Activated naive CD8-positive, alpha-beta T cell treated with anti-CD3 and anti-CD28 coated beads, Interleukin-2, amount 50 U/mL, for 24 hours (primary cell): ENCODE data around the gene KDELR3.

Experiments used
- ATAC-seq: fragments of 150-1000 bp; cut with Tn5 transposase; one replicate; pipeline ENCODE4 v1.10.0; 2021
- DNase-seq: peaks from one replicate; pipeline ENCODE4 v3.0.0; 2021
- H3K27ac Mint-ChIP-seq: one replicate; pipeline ENCODE4 v1.8.0; 2021; ENCODE audit warnings: mild to moderate bottlenecking, mixed read lengths
- H3K27me3 Mint-ChIP-seq: one replicate; pipeline ENCODE4 v1.8.0; 2021; ENCODE audit warnings: mixed read lengths
- H3K36me3 Mint-ChIP-seq: one replicate; pipeline ENCODE4 v1.8.0; 2021; ENCODE audit warnings: low read depth, mixed read lengths
- H3K4me1 Mint-ChIP-seq: one replicate; pipeline ENCODE4 v1.8.0; 2021; ENCODE audit warnings: mixed read lengths
- H3K4me3 Mint-ChIP-seq: one replicate; pipeline ENCODE4 v1.8.0; 2021; ENCODE audit warnings: mild to moderate bottlenecking, moderate library complexity, mixed read lengths
- H3K9me3 Mint-ChIP-seq: one replicate; pipeline ENCODE4 v1.8.0; 2021; ENCODE audit warnings: mixed read lengths

Gene KDELR3

DNA sequence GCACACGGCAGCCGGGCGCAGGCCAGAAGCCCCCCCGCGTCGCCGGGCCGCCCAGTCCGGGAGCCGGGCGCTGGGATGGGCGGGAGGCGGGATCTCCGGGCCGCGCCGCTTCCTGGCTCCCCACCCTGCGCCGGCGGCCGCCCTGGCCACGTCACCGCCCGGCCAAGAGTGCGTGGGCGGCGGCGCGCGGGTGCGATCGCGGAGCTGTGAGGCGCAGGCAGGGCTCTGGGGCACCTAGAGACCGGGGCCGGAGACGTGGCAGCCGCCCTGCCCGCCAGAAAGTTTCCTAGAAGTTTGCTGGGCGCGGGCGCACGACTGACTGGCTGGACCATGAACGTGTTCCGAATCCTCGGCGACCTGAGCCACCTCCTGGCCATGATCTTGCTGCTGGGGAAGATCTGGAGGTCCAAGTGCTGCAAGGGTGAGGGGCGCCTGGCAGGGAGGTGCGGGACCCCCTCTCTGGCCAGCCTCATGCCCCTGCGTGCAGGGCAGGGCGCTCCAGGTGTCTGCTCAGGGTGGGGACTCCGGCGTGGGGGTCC, at the start of gene KDELR3:
Gene KDELR3 (plus strand): TSS at position 193 of the 539 bp plus-strand sequence. CDS start 138 bp downstream, at position 331.
- ATAC-seq (peak; percentile 90), DNase-seq (peak; percentile 76)
- no peak within 1 kb of the TSS for H3K27ac Mint-ChIP-seq
- peaks cover 43% of the 10 kb centered on the region for H3K27me3 Mint-ChIP-seq
- H3K36me3 Mint-ChIP-seq = no peaks in the 10 kb centered on the region
- peaks cover 8% of the 10 kb centered on the region for H3K4me1 Mint-ChIP-seq
- no peaks in the 10 kb centered on the region for H3K9me3 Mint-ChIP-seq
- H3K4me3 Mint-ChIP-seq = peak within 1 kb of the TSS; percentile 55

DNA sequence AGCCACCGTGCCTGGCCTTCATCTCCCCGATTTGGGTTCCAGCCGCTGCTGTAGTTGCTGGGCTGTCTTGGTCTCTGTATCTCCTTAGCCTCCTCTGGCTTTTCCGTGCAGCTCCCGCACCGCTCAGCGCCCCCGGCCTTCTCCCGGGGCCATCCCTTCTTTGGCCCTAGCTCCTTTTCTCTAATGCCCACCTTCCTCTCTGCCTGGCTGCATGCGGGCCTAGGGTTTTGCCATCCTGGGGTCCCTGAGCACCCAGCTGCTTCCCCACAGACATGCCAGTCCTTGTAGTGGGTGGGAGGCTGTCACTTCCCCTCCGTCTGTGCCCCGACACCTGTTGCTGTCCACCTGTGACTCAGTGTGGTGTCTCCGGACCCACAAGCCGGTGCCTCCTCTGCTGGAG, 49.3 kb upstream of the KDELR3 start:
- H3K27me3 Mint-ChIP-seq = no peaks in the 10 kb centered on the region
- no peaks in the 10 kb centered on the region for H3K9me3 Mint-ChIP-seq
- ATAC-seq = no peak
- no peak for DNase-seq
- H3K4me1 Mint-ChIP-seq = no peaks in the 10 kb centered on the region
- H3K36me3 Mint-ChIP-seq = no peaks in the 10 kb centered on the region
- no peak overlapping the region for H3K4me3 Mint-ChIP-seq
- H3K27ac Mint-ChIP-seq = peak overlapping the region; percentile 49

DNA sequence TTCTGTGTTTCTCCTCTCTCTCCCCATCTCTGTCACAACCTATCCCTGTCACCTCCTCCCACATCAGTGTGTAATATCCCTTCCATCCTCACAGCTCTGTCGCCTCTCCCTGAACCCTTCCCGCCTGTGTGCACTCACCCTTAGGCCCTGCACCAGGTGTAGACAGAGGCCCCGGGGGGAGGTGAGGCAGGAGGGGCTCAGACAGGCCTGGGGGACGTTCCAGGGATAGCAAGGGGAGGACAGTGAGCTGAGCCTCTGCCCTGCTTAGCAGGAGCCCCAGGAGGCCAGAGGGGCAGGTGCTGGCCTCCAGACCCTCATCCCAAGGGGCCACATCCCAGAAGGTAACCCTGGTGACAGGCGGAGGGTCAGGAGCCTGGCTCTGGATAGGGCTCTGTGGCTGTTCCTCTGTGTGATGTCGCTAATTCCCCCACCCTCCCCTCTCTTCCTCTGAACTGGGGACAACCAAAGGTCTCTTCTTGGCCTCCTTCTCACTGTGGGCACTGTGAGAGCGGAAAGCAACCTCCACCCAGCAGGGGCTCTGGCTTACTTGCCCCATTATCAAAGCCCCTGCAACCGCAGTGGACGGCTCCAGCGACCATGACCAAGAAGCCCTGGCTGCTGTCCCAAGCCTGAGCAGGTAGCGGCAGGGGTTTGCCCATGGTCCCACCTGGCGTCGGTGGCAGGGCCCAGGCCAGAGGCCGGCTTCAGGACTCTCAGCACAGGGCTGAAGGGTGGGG, 48.6 kb upstream of the KDELR3 start:
- Mint-ChIP-seq H3K4me1 (no peaks in the 10 kb centered on the region), H3K36me3 (no peaks in the 10 kb centered on the region), H3K27ac (no peak overlapping the region), H3K4me3 (no peak overlapping the region), H3K27me3 (no peaks in the 10 kb centered on the region), H3K9me3 (no peaks in the 10 kb centered on the region)
- ATAC-seq (no peak), DNase-seq (no peak)

DNA sequence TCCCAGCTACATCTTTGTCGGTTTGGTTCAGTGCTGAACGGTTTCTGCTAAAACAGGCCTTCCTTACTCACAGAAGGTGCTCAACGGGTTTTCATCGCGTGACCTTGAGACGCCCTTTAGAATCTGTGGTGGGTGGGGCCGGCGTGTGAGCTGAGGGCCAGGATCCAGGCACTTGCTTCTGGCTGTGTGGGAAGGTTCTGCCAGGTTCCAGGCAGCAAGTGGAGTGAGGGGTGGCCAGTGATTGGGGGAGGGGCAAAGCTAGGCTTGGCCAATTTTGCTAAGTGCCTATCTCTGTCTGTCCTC, 48.1 kb upstream of the KDELR3 start:
- no peaks in the 10 kb centered on the region for H3K9me3 Mint-ChIP-seq
- no peak overlapping the region for H3K4me3 Mint-ChIP-seq
- no peaks in the 10 kb centered on the region for H3K4me1 Mint-ChIP-seq
- DNase-seq (no peak), ATAC-seq (no peak)
- H3K27ac Mint-ChIP-seq = no peak overlapping the region
- H3K36me3 Mint-ChIP-seq = no peaks in the 10 kb centered on the region
- H3K27me3 Mint-ChIP-seq = no peaks in the 10 kb centered on the region

DNA sequence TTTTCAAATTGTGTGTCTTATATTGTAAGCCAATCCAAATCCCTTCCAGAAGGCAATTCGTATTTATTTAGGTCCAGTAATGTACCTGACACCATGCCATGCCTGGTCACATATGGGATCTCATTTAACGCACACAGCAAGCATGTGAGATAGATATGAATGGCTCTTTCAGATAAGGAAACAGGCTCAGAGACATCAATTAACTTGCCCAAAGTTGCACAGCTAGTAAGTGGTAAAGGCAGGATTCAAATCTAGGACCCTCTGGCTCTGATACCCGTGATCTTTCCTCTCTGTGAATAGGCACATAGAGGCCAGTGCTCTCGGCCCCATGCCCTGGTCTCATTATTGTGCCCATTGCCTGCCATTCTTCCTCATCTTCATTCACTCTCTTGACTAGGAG, 47.2 kb upstream of the KDELR3 start:
- H3K27me3 Mint-ChIP-seq = no peaks in the 10 kb centered on the region
- H3K36me3 Mint-ChIP-seq = no peaks in the 10 kb centered on the region
- H3K4me1 Mint-ChIP-seq = no peaks in the 10 kb centered on the region
- no peak overlapping the region for H3K4me3 Mint-ChIP-seq
- no peak overlapping the region for H3K27ac Mint-ChIP-seq
- DNase-seq (no peak), ATAC-seq (no peak)
- no peaks in the 10 kb centered on the region for H3K9me3 Mint-ChIP-seq

DNA sequence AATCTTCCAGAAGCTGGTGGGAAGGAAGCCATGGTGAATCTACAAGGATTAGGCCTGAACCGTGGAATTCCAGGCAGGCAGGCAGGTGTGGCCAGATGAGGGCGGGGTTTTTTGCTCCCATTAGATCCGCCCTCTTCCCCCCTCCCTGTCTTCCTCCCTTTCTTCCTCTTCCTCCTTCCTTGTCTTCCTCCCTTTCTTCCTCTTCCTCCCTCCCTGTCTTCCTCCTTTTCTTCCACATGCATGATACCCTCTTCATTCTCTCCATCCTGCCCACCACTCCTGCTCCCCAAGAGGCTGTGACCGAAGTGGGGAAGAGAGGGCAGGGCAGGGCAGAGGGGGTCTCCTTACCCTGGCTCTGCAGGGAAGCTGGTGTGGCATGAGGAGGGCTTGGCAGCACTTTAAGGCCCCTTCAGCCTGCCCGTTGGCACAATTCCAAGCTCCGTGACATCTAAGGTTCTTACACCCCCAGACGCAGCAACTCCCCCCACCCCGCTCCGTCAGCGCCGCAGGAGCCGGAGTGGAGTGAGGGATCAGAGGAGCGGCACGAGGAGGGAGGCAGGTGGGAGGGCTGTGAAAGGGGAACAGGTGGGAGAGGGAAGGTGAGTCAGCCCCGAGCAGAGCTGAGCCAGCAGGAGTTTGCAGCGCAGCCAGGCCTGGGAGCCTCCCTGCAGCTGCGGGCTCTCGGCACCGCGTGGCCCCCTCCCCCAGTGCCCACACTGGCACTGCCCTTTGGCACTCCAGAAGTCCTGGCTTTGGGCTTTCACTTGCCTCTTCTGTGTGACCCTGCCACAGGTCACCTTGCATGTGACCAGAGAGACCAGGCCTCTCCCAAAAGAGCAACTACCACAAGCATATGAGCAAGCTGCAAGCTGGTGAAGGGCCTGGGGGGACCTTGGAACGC, 45.0 kb upstream of the KDELR3 start:
- H3K27ac Mint-ChIP-seq = no peak overlapping the region
- DNase-seq (no peak), ATAC-seq (no peak)
- no peaks in the 10 kb centered on the region for H3K4me1 Mint-ChIP-seq
- H3K27me3 Mint-ChIP-seq = no peaks in the 10 kb centered on the region
- H3K9me3 Mint-ChIP-seq = no peaks in the 10 kb centered on the region
- no peaks in the 10 kb centered on the region for H3K36me3 Mint-ChIP-seq
- no peak overlapping the region for H3K4me3 Mint-ChIP-seq

DNA sequence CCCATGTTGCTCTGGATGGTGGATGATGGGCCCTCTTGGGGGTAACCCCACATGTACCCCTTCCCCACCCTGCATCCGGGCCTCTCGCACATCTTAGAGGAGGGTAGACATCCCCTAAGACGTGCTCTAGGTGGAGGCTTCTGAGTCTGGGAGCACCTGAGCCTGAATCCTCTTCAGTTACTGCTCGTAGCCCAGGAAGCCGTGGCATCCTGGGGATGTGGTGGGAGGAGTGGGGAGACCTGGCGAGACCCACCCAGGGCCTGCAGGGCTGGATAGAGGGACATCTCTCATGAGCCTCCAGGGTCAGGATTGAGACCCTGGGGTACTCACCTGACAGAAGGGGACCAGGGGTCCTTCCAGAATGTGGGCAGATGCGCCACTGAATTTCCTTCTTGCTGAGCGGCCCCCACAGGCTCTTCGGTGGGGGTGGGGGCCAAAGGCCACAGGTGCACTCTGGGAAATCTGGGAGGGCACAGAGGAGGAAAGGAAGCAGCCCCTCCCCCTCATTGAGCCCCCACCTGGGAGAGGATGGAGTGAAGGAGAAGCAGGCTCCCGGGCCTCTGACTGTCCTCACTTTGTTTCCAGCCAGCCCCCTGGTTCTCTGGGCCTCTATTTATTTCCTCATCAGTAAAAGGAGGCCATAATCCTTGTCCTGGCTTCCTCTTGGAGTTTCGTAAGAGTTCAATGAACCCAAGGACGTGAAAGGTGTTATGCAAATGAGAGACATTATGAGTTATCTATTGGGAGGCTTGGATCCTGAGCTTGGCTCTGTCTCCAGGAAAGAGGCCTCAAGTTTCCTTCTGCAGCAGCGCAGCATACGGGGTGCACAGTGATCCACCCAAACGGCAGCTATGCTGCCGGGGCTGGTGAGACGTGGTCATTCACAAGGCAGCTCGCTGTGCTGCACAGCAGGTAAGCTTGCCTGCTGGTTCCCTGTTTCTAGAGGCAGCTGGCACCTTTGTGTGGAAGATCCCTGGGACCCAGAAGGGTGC, 44.1 kb upstream of the KDELR3 start:
- Mint-ChIP-seq H3K4me3 (no peak overlapping the region), H3K27me3 (no peaks in the 10 kb centered on the region), H3K36me3 (no peaks in the 10 kb centered on the region), H3K9me3 (no peaks in the 10 kb centered on the region), H3K27ac (no peak overlapping the region), H3K4me1 (no peaks in the 10 kb centered on the region)
- no peak for ATAC-seq
- DNase-seq = no peak

DNA sequence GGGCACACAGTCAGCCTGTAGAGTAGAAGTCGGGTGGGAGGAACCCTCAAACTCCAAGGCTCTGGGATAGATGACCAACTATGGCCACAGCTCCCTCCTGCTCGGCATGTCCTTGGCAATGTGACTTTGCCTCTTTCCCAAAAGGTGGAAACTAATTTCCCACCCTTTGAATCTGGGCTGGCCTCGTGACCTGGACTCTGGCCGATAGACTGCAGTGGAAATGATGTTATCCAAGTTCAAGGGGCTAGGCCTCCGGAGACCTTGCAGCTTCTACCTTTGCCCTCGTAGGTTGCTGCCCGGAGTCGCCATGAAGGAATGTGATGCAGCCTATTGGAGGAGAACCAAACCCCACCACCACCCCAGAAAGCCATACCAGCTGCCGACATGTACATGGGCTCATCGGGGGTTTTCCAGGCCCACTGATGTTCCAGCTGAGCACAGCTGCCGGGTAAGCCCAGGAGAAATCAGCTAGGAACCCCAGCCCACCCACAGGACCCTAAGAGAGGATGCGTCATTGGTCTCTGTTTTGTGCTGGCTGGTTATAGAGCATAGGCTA, 43.3 kb upstream of the KDELR3 start:
- Mint-ChIP-seq H3K9me3 (no peaks in the 10 kb centered on the region), H3K27ac (no peak overlapping the region), H3K36me3 (no peaks in the 10 kb centered on the region), H3K4me3 (no peak overlapping the region), H3K27me3 (no peaks in the 10 kb centered on the region), H3K4me1 (no peaks in the 10 kb centered on the region)
- no peak for DNase-seq
- no peak for ATAC-seq

DNA sequence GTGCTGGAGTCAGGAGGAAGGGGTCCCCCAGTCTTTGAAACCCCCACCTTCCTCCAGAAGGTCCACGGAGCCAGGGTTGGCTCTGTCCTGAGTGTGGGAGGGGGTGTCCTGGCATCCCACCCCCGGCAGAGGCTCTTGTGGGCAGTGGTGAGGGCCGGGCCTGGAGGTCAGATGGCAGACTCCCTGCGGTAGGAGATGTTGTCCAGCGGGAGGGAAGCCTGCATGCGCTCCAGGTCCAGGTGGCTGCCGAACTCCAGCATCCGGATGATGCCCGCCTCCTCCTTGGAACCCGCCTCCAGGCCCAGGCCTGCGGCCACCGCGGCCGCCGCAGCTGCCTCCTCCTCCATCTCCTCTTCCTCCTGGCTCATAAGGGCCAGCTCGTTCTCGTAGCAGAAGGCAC, 41.3 kb upstream of the KDELR3 start:
- peaks cover 2% of the 10 kb centered on the region for H3K27me3 Mint-ChIP-seq
- ATAC-seq = no peak
- no peak overlapping the region for H3K27ac Mint-ChIP-seq
- H3K36me3 Mint-ChIP-seq = no peaks in the 10 kb centered on the region
- no peaks in the 10 kb centered on the region for H3K9me3 Mint-ChIP-seq
- DNase-seq = no peak
- no peak overlapping the region for H3K4me3 Mint-ChIP-seq
- H3K4me1 Mint-ChIP-seq = no peaks in the 10 kb centered on the region

DNA sequence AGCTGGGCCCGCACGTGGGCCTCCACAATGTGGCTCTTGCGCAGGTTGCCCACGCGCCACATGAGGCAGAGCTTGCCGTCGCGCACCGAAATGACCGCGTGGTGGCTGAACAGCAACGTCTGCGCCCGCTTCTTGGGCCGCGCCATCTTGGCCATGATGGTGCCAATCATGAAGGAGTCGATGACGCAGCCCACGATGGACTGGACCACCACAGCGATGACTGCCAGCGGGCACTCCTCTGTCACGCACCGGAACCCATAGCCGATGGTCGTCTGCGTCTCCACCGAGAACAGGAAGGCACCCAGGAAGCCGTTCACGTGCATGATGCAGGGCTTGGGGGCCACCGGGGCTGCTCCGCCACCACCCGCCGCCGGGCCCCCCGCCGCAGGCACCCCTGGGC, 40.4 kb upstream of the KDELR3 start:
- no peaks in the 10 kb centered on the region for H3K4me1 Mint-ChIP-seq

DNA sequence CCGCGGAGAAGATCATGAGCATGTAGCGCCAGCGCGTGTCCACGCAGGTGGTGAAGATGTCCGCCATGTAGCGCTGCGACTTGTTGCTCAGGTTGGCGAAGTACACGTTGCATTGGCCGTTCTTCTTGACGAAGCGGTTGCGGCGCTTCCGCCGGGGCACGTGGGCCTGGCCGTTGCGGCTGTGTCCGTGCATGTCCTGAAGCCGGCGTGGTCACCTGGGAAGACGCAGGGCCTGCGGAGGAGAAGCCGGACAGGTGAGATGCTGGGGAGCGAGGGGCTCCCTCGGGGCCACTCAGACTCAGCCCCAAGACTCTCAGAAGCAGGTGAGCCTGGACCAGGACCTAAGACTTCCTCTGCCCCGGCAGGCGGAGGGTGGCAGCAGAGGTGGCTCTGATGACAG, 40.0 kb upstream of the KDELR3 start:
- Mint-ChIP-seq H3K9me3 (no peaks in the 10 kb centered on the region), H3K4me3 (no peak overlapping the region), H3K36me3 (no peaks in the 10 kb centered on the region), H3K27me3 (peaks cover 3% of the 10 kb centered on the region), H3K4me1 (no peaks in the 10 kb centered on the region), H3K27ac (no peak overlapping the region)
- DNase-seq = no peak
- ATAC-seq = peak; percentile 17

More for the DNA sequence above, 40.4 kb upstream of the KDELR3 start:
- Mint-ChIP-seq H3K4me3 (no peak overlapping the region), H3K36me3 (no peaks in the 10 kb centered on the region), H3K9me3 (no peaks in the 10 kb centered on the region), H3K27me3 (peaks cover 3% of the 10 kb centered on the region), H3K27ac (no peak overlapping the region)
- no peak for ATAC-seq
- DNase-seq = no peak

DNA sequence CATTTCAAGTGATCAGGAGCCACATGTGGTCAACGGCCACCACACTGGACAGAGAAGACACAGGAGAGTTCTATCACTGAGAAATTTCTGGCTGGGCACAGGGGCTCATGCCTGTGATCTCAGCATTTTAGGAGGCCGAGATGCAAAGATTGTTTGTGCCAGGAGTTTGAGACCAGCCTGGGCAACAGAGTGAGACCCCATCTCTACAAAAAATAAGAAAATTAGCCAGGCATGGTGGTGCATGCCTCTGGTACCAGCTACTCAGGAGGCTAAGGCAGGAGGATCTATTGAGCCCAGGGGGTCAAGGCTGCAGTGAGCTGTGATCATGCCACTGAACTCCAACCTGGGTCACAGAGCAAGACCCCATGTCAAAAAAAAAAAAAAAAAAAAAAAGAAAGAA, 39.2 kb upstream of the KDELR3 start:
- no peaks in the 10 kb centered on the region for H3K9me3 Mint-ChIP-seq
- H3K27me3 Mint-ChIP-seq = peaks cover 3% of the 10 kb centered on the region
- DNase-seq (no peak), ATAC-seq (no peak)
- H3K27ac Mint-ChIP-seq = no peak overlapping the region
- H3K36me3 Mint-ChIP-seq = no peaks in the 10 kb centered on the region
- H3K4me1 Mint-ChIP-seq = no peaks in the 10 kb centered on the region
- no peak overlapping the region for H3K4me3 Mint-ChIP-seq

DNA sequence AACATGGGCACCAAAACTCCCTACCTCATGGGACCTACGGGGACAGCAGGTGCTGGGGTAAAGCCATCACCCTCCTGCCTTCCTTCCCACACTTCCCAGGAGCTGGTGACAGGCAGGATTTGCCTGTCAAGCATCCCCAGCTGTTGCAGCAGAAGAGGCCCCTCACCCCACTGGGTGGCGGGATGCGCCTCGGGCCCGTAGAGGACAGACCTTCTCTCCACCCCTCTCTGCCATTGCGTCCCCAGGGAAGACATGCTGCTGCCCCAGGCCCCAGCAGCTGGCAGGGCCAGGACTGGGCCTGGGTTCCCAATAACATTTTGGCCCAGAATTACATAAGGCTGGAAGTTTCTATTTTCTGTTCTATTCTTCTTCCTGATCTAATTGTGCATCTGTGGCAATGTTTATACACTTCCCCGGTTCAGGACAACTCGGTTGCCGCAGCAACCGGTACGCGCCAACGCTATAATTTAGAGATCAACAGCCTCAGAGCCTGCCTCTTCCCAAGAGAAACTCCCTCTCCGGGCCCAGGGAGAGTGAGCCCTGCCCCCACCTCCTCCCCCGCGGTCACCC, 38.3 kb upstream of the KDELR3 start:
- H3K36me3 Mint-ChIP-seq = no peaks in the 10 kb centered on the region
- H3K27me3 Mint-ChIP-seq = peaks cover 3% of the 10 kb centered on the region
- no peaks in the 10 kb centered on the region for H3K9me3 Mint-ChIP-seq
- DNase-seq = no peak
- no peak overlapping the region for H3K27ac Mint-ChIP-seq
- no peak for ATAC-seq
- H3K4me3 Mint-ChIP-seq = no peak overlapping the region
- H3K4me1 Mint-ChIP-seq = no peaks in the 10 kb centered on the region
